ENCODE measurements around the gene RNF149.

DNA sequence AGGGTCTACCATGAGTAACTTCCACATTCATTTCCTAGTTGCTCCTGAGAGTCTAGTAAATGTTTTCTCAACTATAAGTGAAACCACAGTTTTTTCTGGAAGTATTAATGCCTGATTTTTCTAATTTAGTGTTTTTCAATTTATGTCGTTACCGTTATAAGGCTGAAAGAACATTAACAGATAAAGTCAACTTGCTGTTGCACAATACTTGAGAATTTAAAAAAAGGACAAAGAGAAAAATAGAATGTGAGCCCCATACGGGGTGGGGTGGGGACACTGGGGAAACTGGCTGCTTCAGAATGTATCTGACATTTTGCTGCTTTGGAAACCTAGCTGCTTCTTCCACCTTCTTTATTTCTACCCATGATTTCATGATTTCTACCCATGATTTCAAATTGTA lies 29.6 kb downstream of the RNF149 start:
- TF ChIP-seq CTCF (IDR thresholded peaks at IDR 0.05; ENCODE audit: insufficient read depth, low read length, poor library complexity, severe bottlenecking) = no peak
- no peak for TF ChIP-seq EZH2phosphoT487 (conservative IDR thresholded peaks at IDR 0.05; ENCODE audit: low read length)
